HG03457 (cell line): Measurements from ENCODE around the gene ABCA5.

ENCODE experiments used
- ATAC-seq: cut with Tn5 transposase; IDR thresholded peaks from one replicate; pipeline ENCODE4 v1.9.1; 2021; ENCODE audit warnings: moderate number of reproducible peaks; ENCODE audit not compliant: unreplicated experiment

ABCA5 gene

GRCh38 chr17:69269131-69269998 lies 57.6 kb downstream of the ABCA5 start:
- no peak for ATAC-seq

GRCh38 chr17:69268543-69269014 lies 58.4 kb downstream of the ABCA5 start:
- no peak for ATAC-seq

- ATAC-seq = no peak
Measured at GRCh38 chr17:69267219-69267618, 59.7 kb downstream of the ABCA5 start.

- ATAC-seq = no peak
Measured at GRCh38 chr17:69265873-69266272, 61.1 kb downstream of the ABCA5 start.

- no peak for ATAC-seq
Measured at GRCh38 chr17:69254187-69254586, 72.7 kb downstream of the ABCA5 start.

GRCh38 chr17:69250641-69251040 lies 76.3 kb downstream of the ABCA5 start:
- ATAC-seq = no peak

- ATAC-seq = no peak
Measured at GRCh38 chr17:69246726-69247375, 80.1 kb downstream of the ABCA5 start.

- ATAC-seq = no peak
Measured at GRCh38 chr17:69246202-69246601, 80.7 kb downstream of the ABCA5 start.

- no peak for ATAC-seq
Measured at GRCh38 chr17:69245617-69246016, 81.3 kb downstream of the ABCA5 start.

GRCh38 chr17:69239611-69240600 lies 87.0 kb downstream of the ABCA5 start:
- no peak for ATAC-seq

GRCh38 chr17:69236946-69237345 lies 90.0 kb downstream of the ABCA5 start:
- ATAC-seq = no peak

GRCh38 chr17:69236464-69236863 lies 90.5 kb downstream of the ABCA5 start:
- no peak for ATAC-seq

GRCh38 chr17:69235338-69236058 lies 91.4 kb downstream of the ABCA5 start:
- peak; percentile 82 for ATAC-seq

GRCh38 chr17:69232650-69233049 lies 94.3 kb downstream of the ABCA5 start:
- no peak for ATAC-seq

- no peak for ATAC-seq
Measured at GRCh38 chr17:69231521-69231920, 95.4 kb downstream of the ABCA5 start.

- ATAC-seq = no peak
Measured at GRCh38 chr17:69230939-69231338, 96.0 kb downstream of the ABCA5 start.

- ATAC-seq = no peak
Measured at GRCh38 chr17:69228576-69228975, 98.4 kb downstream of the ABCA5 start, which contains the start of gene ABCA10. TSS of gene ABCA10 (minus strand) at chr17:69228824. CDS start at chr17:69225358, 3,466 bp downstream.

- no peak for ATAC-seq
Measured at GRCh38 chr17:69228018-69228417, 98.9 kb downstream of the ABCA5 start.

GRCh38 chr17:69227541-69227940 lies 99.4 kb downstream of the ABCA5 start:
- no peak for ATAC-seq

- peak; percentile 92 for ATAC-seq
Measured at GRCh38 chr17:69223809-69224208, 103.1 kb downstream of the ABCA5 start.
